Spleen (tissue), 11 donors: ENCODE data around the gene RFX3. TPM values are rescaled to one million over a fixed set of nuclear protein-coding genes. Genes with fewer than 3 reads are reported as not detected.

Experiments
- DNase-seq: peaks from one replicate; pipeline ENCODE4 v3.0.0-alpha.2; 2020
- H3K27ac ChIP-seq, 8 donors: fragments of 200-600 bp; sonication (generic) in 7 of 8; 1 replicate in 4 of 8; 2 replicates in 4 of 8; pipeline versions ENCODE4 v1.5.0 to v1.8.0; 2016 to 2021; ENCODE audit warnings: inconsistent platforms in 4 of 8, mild to moderate bottlenecking in 4 of 8, moderate library complexity in 1 of 8
- H3K27me3 ChIP-seq, 7 donors: fragments of 200-600 bp; sonication (generic) in 6 of 7; replicated peaks in 1 of 7; 1 replicate in 4 of 7; 2 replicates in 3 of 7; pipeline versions ENCODE4 v1.5.0 to v1.8.0; 2016 to 2021; ENCODE audit warnings: inconsistent platforms in 3 of 7, mild to moderate bottlenecking in 1 of 7
- H3K36me3 ChIP-seq, 6 donors: fragments of 200-600 bp; sonication (generic) in 5 of 6; 1 replicate in 4 of 6; 2 replicates in 2 of 6; pipeline versions ENCODE4 v1.5.0 to v1.8.0; 2016 to 2021; ENCODE audit warnings: inconsistent platforms in 2 of 6
- H3K4me1 ChIP-seq, 6 donors: fragments of 200-600 bp; sonication (generic) in 5 of 6; 1 replicate in 3 of 6; 2 replicates in 3 of 6; pipeline versions ENCODE4 v1.5.0 to v1.8.0; 2016 to 2021; ENCODE audit warnings: inconsistent platforms in 3 of 6
- H3K4me3 ChIP-seq, 8 donors: fragments of 200-600 bp; sonication (generic) in 7 of 8; 1 replicate in 4 of 8; 2 replicates in 4 of 8; pipeline versions ENCODE4 v1.5.0 to v1.8.0; 2016 to 2021; ENCODE audit warnings: inconsistent platforms in 4 of 8, mild to moderate bottlenecking in 4 of 8, moderate library complexity in 2 of 8
- H3K9me3 ChIP-seq, 8 donors: fragments of 200-600 bp; sonication (generic) in 7 of 8; 1 replicate in 4 of 8; 2 replicates in 4 of 8; pipeline versions ENCODE4 v1.5.0 to v1.8.0; 2016 to 2021; ENCODE audit warnings: inconsistent platforms in 4 of 8
- CTCF ChIP-seq, 11 experiments: fragments of 200-600 bp in 7 of 11; fragments of 450-650 bp in 4 of 11; sonication (generic) in 4 of 11; IDR thresholded peaks in 8 of 11; conservative IDR thresholded peaks in 3 of 11; 1 replicate in 7 of 11; 2 replicates in 4 of 11; pipeline versions ENCODE4 v1.4.0 to v1.8.0; 2016 to 2021; ENCODE audit warnings: antibody characterized with exemption in 11 of 11, inconsistent platforms in 4 of 11, mild to moderate bottlenecking in 1 of 11
- POLR2A ChIP-seq, 3 donors: fragments of 450-650 bp; IDR thresholded peaks; one replicate each; pipeline ENCODE4 v1.5.1; 2017; ENCODE audit warnings: antibody characterized with exemption in 3 of 3, mild to moderate bottlenecking in 1 of 3
- POLR2AphosphoS5 ChIP-seq, 3 donors: sonication (generic); formaldehyde crosslinking; IDR thresholded peaks; one replicate each; pipeline ENCODE4 v1.5.1; 2017; ENCODE audit warnings: antibody characterized with exemption in 3 of 3
- whole genome bisulfite sequencing, 5 donors: extraction: QIAGEN DNeasy Blood & Tissue Kit in 3 of 5; methylation state at CpG; one replicate each; pipeline versions ENCODE4 v1.1.5 to v1.1.7; 2013 to 2018; 5-methylcytosine and 5-hydroxymethylcytosine counted together
- intact Hi-C: fragments of 100-400 bp; cut with DNase I; formaldehyde crosslinking; loops from one replicate; pipeline ENCODE4 v1.15.0; 2023; ENCODE audit warnings: low total_unique reads
- polyA plus RNA-seq, 3 donors: library from polyadenylated mRNA; stranded (reverse); fragments of 200-250 nt; gene quantifications; one replicate each; pipeline ENCODE4 v1.2.1, GENCODE V29; 2013
- total RNA-seq, 7 donors: library from RNA; depleted of rRNA in 3 of 7; stranded (reverse); fragments of >200 nt in 3 of 7; fragmentation: NEBNext Ultra II Directional in 4 of 7; extraction: Animal tissue kit (Norgen Biotek cat#: 25700) in 4 of 7; gene quantifications; one replicate each; pipeline versions ENCODE4 v1.1.0 to v1.2.1, GENCODE V29; 2016 to 2021
- donor health status: healthy with polysubstance abuse.
- donor health status: DM: no; HTN: no; CAD: no; lungs with moderate emphysema.
- donor health status: DM: no; HTN: no; CAD: no.
- donor health status: Bipolar disorder and iron deficiency.
- donor health status: healthy.
- donor health status: DM: no; HTN: no; CAD: no.
- donor health status: DM: yes; HTN: yes; CAD: no.

RFX3 gene
- total and polyA plus RNA-seq, 10 donors, result 2.5 to 25.9 (median 19.1) TPM

- intact Hi-C loops, result no loop called here
- TF ChIP-seq POLR2AphosphoS5 (IDR thresholded peaks at IDR 0.05) (no peak), POLR2A (IDR thresholded peaks at IDR 0.05) (no peak), CTCF (IDR thresholded peaks at IDR 0.05 in 8 of 11, conservative IDR thresholded peaks at IDR 0.05 in 3 of 11) (no peak)
Measured at GRCh38 chr9:3193791-3194190, 332.0 kb downstream of the RFX3 start.

GRCh38 chr9:3191715-3192114 is 334.1 kb downstream of the RFX3 start:
- intact Hi-C loops, result no loop called here

More at GRCh38 chr9:3193791-3194190, 332.0 kb downstream of the RFX3 start:
- Histone ChIP-seq H3K4me1 (no peaks in the 10 kb centered on the region), H3K4me3 (no peak overlapping the region), H3K27me3 (peaks cover 0 to 7% (median 0%) of the 10 kb centered on the region in 7 donors), H3K9me3 (no peaks in the 10 kb centered on the region), H3K27ac (no peak overlapping the region), H3K36me3 (no peaks in the 10 kb centered on the region)
- DNase-seq, result no peak
- 81 to 90% (median 86%) methylated on average over 4 of the region's 4 CpGs for whole genome bisulfite sequencing, 5 donors

GRCh38 chr9:3189113-3189861 is 336.5 kb downstream of the RFX3 start:
- no peak for TF ChIP-seq POLR2A (IDR thresholded peaks at IDR 0.05)
- no peak for TF ChIP-seq CTCF (IDR thresholded peaks at IDR 0.05 in 8 of 11, conservative IDR thresholded peaks at IDR 0.05 in 3 of 11)
- no peak for TF ChIP-seq POLR2AphosphoS5 (IDR thresholded peaks at IDR 0.05)
- 63 to 75% (median 68%) methylated on average over 7 of the region's 7 CpGs for WGBS, 5 donors
- DNase-seq, result no peak
- peaks cover 0 to 27% (median 0%) of the 10 kb centered on the region in 7 donors for H3K27me3 ChIP-seq
- no peaks in the 10 kb centered on the region for H3K36me3 ChIP-seq
- intact Hi-C loops, result no loop called here
- H3K4me1 ChIP-seq, result no peaks in the 10 kb centered on the region
- H3K4me3 ChIP-seq, result no peak overlapping the region
- no peak overlapping the region for H3K27ac ChIP-seq
- no peaks in the 10 kb centered on the region for H3K9me3 ChIP-seq

More at GRCh38 chr9:3191715-3192114, 334.1 kb downstream of the RFX3 start:
- Histone ChIP-seq H3K27ac (no peak overlapping the region), H3K36me3 (no peaks in the 10 kb centered on the region), H3K4me1 (no peaks in the 10 kb centered on the region), H3K4me3 (no peak overlapping the region), H3K27me3 (peaks cover 0 to 12% (median 0%) of the 10 kb centered on the region in 7 donors), H3K9me3 (no peaks in the 10 kb centered on the region)
- WGBS, 5 donors, result 73 to 81% (median 79%) methylated on average over 5 of the region's 5 CpGs
- no peak for DNase-seq
- TF ChIP-seq POLR2A (IDR thresholded peaks at IDR 0.05) (no peak), POLR2AphosphoS5 (IDR thresholded peaks at IDR 0.05) (no peak), CTCF (IDR thresholded peaks at IDR 0.05 in 8 of 11, conservative IDR thresholded peaks at IDR 0.05 in 3 of 11) (no peak)

GRCh38 chr9:3186751-3187150 is 339.1 kb downstream of the RFX3 start:
- Histone ChIP-seq H3K9me3 (no peaks in the 10 kb centered on the region), H3K27me3 (peaks cover 0 to 50% (median under 1%) of the 10 kb centered on the region in 7 donors), H3K36me3 (no peaks in the 10 kb centered on the region), H3K4me1 (peaks cover 0 to 2% (median under 1%) of the 10 kb centered on the region in 6 donors), H3K4me3 (no peak overlapping the region), H3K27ac (no peak overlapping the region)
- intact Hi-C loops, result no loop called here
- 77 to 89% (median 85%) methylated on average over 4 of the region's 4 CpGs for WGBS, 5 donors
- no peak for TF ChIP-seq CTCF (IDR thresholded peaks at IDR 0.05 in 8 of 11, conservative IDR thresholded peaks at IDR 0.05 in 3 of 11)
- DNase-seq, result no peak
